ENCODE results near the gene CCN5. TPM values are rescaled to one million over a fixed set of nuclear protein-coding genes. Genes with fewer than 3 reads are reported as not detected.

Gene CCN5
- total RNA-seq, 1 experiment from 2014 or later = 0.26 TPM

GRCh38 chr20:44717986-44718385 lies 2.8 kb downstream of the CCN5 start:
- peaks cover 35% of the 10 kb centered on the region for H3K4me1 ChIP-seq (ENCODE audit: insufficient read depth, low read length)
- no peak overlapping the region for H3K4me3 ChIP-seq (ENCODE audit: low read length)
- ChIA-PET CTCF (interaction anchor here (0.6 kb wide), 1 partner anchor 36 kb away, joined by 5 read pairs; no protein-coding TSS in a partner anchor), POLR2A (ENCODE audit: unreplicated experiment) (no interaction called here)
- H3K9me2 ChIP-seq (replicated peaks; ENCODE audit: low read length) = no peaks in the 10 kb centered on the region
- H4K20me1 ChIP-seq (ENCODE audit: low read length) = no peaks in the 10 kb centered on the region
- no peaks in the 10 kb centered on the region for H3F3A ChIP-seq (ENCODE audit: low read length, unreplicated experiment)
- no peak for TF ChIP-seq EZH2phosphoT487 (IDR thresholded peaks at IDR 0.05; ENCODE audit: borderline replicate concordance, low read length)
- TF ChIP-seq EZH2 (IDR thresholded peaks at IDR 0.05; ENCODE audit: low read length, unreplicated experiment) = no peak
- TF ChIP-seq, protein P1, sequence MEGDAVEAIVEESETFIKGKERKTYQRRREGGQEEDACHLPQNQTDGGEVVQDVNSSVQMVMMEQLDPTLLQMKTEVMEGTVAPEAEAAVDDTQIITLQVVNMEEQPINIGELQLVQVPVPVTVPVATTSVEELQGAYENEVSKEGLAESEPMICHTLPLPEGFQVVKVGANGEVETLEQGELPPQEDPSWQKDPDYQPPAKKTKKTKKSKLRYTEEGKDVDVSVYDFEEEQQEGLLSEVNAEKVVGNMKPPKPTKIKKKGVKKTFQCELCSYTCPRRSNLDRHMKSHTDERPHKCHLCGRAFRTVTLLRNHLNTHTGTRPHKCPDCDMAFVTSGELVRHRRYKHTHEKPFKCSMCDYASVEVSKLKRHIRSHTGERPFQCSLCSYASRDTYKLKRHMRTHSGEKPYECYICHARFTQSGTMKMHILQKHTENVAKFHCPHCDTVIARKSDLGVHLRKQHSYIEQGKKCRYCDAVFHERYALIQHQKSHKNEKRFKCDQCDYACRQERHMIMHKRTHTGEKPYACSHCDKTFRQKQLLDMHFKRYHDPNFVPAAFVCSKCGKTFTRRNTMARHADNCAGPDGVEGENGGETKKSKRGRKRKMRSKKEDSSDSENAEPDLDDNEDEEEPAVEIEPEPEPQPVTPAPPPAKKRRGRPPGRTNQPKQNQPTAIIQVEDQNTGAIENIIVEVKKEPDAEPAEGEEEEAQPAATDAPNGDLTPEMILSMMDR (conservative IDR thresholded peaks at IDR 0.05; ENCODE audit: low read depth, low read length) = peak; percentile 47
- H3K9me3 ChIP-seq (ENCODE audit: low read length) = no peaks in the 10 kb centered on the region
- ATAC-seq (no peak), DNase-seq (no peak)
- H3K27ac ChIP-seq (ENCODE audit: low read length) = no peak overlapping the region
- H3K27me3 ChIP-seq (ENCODE audit: low read length) = no peaks in the 10 kb centered on the region
- no TSS peak for BruUV-seq (replicated peaks)
- intact Hi-C loops (cut with micrococcal nuclease) = no loop called here
- H3K9ac ChIP-seq (ENCODE audit: low read length) = no peak overlapping the region
- no peaks in the 10 kb centered on the region for H3K36me3 ChIP-seq (ENCODE audit: low read depth, low read length)
- H2AFZ ChIP-seq (ENCODE audit: low read length) = no peak overlapping the region
- no peaks in the 10 kb centered on the region for H3K79me2 ChIP-seq (ENCODE audit: low read length)
- H3K4me2 ChIP-seq (ENCODE audit: low read length) = no peak overlapping the region

DNA sequence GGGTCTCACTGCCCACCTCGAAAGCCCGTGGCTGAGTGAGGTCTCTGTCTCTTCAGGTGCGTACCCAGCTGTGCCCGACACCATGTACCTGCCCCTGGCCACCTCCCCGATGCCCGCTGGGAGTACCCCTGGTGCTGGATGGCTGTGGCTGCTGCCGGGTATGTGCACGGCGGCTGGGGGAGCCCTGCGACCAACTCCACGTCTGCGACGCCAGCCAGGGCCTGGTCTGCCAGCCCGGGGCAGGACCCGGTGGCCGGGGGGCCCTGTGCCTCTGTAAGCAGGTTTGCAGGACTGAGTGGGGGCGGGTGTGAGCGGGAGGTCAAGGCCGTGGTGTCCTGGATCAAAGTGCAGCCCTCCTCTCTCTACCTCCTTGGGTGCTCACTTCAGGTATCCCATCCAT lies 4.7 kb downstream of the CCN5 start:
- Histone ChIP-seq H3K79me2 (ENCODE audit: low read length) (no peaks in the 10 kb centered on the region), H3K4me1 (ENCODE audit: insufficient read depth, low read length) (peaks cover 27% of the 10 kb centered on the region), H3K36me3 (ENCODE audit: low read depth, low read length) (no peaks in the 10 kb centered on the region), H3K27ac (ENCODE audit: low read length) (no peak overlapping the region), H3K4me3 (ENCODE audit: low read length) (no peak overlapping the region), H3K9me2 (replicated peaks; ENCODE audit: low read length) (no peaks in the 10 kb centered on the region), H4K20me1 (ENCODE audit: low read length) (no peaks in the 10 kb centered on the region), H3F3A (ENCODE audit: low read length, unreplicated experiment) (no peaks in the 10 kb centered on the region), H3K9ac (ENCODE audit: low read length) (no peak overlapping the region), H2AFZ (ENCODE audit: low read length) (no peak overlapping the region), H3K27me3 (ENCODE audit: low read length) (no peaks in the 10 kb centered on the region), H3K4me2 (ENCODE audit: low read length) (no peak overlapping the region), H3K9me3 (ENCODE audit: low read length) (no peaks in the 10 kb centered on the region)
- intact Hi-C loops (cut with micrococcal nuclease) = no loop called here
- BruUV-seq (replicated peaks) = no TSS peak
- CTCF ChIA-PET = no interaction called here
- DNase-seq = no peak
- POLR2A ChIA-PET (ENCODE audit: unreplicated experiment) = no interaction called here
- TF ChIP-seq, protein P1 (conservative IDR thresholded peaks at IDR 0.05; ENCODE audit: low read depth, low read length) = no peak
- TF ChIP-seq EZH2 (IDR thresholded peaks at IDR 0.05; ENCODE audit: low read length, unreplicated experiment) = no peak
- no peak for TF ChIP-seq EZH2phosphoT487 (IDR thresholded peaks at IDR 0.05; ENCODE audit: borderline replicate concordance, low read length)
- ATAC-seq = no peak

GRCh38 chr20:44720621-44720996 lies 5.4 kb downstream of the CCN5 start:
- intact Hi-C loops (cut with micrococcal nuclease) = no loop called here
- H3K4me1 ChIP-seq (ENCODE audit: insufficient read depth, low read length) = peaks cover 19% of the 10 kb centered on the region
- no peaks in the 10 kb centered on the region for H3K9me3 ChIP-seq (ENCODE audit: low read length)
- no peaks in the 10 kb centered on the region for H3K79me2 ChIP-seq (ENCODE audit: low read length)
- no peak overlapping the region for H3K4me3 ChIP-seq (ENCODE audit: low read length)
- ChIA-PET CTCF (interaction anchor here (0.6 kb wide), 1 partner anchor 15 kb away, joined by 3 read pairs; no protein-coding TSS in a partner anchor), POLR2A (ENCODE audit: unreplicated experiment) (interaction anchor here (0.6 kb wide), 1 partner anchor 12 kb away, joined by 3 read pairs; no protein-coding TSS in a partner anchor)
- H2AFZ ChIP-seq (ENCODE audit: low read length) = no peak overlapping the region
- no peaks in the 10 kb centered on the region for H4K20me1 ChIP-seq (ENCODE audit: low read length)
- DNase-seq = peak; percentile 77
- peak overlapping the region; percentile 48 for H3K27ac ChIP-seq (ENCODE audit: low read length)
- TF ChIP-seq EZH2 (IDR thresholded peaks at IDR 0.05; ENCODE audit: low read length, unreplicated experiment) (no peak), EZH2phosphoT487 (IDR thresholded peaks at IDR 0.05; ENCODE audit: borderline replicate concordance, low read length) (no peak)
- TF ChIP-seq, protein P1 (conservative IDR thresholded peaks at IDR 0.05; ENCODE audit: low read depth, low read length) = no peak
- no peaks in the 10 kb centered on the region for H3K9me2 ChIP-seq (replicated peaks; ENCODE audit: low read length)
- peak overlapping the region; percentile 62 for H3K4me2 ChIP-seq (ENCODE audit: low read length)
- H3K9ac ChIP-seq (ENCODE audit: low read length) = no peak overlapping the region
- H3K27me3 ChIP-seq (ENCODE audit: low read length) = no peaks in the 10 kb centered on the region
- ATAC-seq = peak; percentile 73
- no peaks in the 10 kb centered on the region for H3K36me3 ChIP-seq (ENCODE audit: low read depth, low read length)
- no TSS peak for BruUV-seq (replicated peaks)
- no peaks in the 10 kb centered on the region for H3F3A ChIP-seq (ENCODE audit: low read length, unreplicated experiment)
